GM21825 (cell line): ENCODE results near the gene LTK.
A peak's percentile ranks its signal among the peaks of the same experiment; 100 is the strongest.

Source experiments
- ATAC-seq: cut with Tn5 transposase; IDR thresholded peaks from one replicate; pipeline ENCODE4 v1.9.1; 2021; ENCODE audit warnings: mild to moderate bottlenecking, moderate library complexity; ENCODE audit not compliant: unreplicated experiment

The LTK gene

DNA sequence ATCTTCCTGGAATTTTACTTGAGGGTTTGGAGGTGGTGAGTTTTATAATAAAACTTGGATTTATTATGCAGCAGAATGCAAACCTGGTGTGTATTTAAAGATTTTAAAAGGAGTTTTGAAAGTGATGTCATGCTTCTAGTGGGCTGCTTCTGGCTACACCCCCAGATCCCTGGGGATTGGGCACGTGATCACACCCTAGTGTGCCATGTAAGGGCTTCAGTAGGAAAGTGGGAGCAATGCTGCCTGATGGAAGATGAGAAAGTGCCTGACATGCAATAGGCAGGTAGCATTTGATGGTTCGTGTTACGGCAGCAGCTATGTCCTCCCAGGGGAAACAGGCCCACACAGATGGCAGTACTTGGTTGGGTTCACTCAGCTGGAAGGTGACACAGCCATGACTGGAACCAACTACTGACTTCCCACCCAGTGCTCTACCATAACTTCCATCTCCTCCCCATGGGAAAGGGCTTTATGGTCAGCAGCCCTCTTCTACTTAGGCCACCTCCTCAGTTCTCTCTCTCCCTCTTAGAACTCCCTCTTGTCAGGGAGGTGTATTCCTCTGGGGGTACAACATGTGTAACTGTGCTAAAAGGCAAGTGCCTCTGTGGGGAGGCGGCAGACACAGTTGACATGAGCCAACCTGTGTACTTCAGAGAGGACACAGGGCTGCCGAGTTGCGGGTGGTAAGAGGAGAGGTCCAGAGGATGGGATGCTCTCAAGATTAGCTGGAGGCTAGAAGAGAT, 14.3 kb downstream of the LTK start:
- no peak for ATAC-seq

DNA sequence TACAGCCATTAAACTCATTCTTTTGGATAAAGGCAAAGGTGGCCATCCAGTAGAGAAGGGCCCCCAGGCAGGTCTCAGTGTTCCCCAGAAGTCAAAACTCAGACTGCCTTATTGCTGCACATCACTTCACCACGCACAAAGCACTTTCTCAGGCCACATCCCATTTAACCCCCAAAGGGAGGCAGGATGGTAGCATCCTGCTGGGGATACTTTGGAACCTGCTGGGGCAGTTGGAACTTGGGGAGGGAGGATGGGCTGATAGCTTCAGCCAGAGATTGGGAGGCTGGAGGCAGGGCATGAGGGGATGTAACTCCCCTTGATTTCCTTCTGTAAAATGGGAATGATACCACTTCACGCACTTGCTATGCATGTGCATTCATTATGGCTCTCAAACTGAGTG, 15.0 kb downstream of the LTK start:
- ATAC-seq: no peak

DNA sequence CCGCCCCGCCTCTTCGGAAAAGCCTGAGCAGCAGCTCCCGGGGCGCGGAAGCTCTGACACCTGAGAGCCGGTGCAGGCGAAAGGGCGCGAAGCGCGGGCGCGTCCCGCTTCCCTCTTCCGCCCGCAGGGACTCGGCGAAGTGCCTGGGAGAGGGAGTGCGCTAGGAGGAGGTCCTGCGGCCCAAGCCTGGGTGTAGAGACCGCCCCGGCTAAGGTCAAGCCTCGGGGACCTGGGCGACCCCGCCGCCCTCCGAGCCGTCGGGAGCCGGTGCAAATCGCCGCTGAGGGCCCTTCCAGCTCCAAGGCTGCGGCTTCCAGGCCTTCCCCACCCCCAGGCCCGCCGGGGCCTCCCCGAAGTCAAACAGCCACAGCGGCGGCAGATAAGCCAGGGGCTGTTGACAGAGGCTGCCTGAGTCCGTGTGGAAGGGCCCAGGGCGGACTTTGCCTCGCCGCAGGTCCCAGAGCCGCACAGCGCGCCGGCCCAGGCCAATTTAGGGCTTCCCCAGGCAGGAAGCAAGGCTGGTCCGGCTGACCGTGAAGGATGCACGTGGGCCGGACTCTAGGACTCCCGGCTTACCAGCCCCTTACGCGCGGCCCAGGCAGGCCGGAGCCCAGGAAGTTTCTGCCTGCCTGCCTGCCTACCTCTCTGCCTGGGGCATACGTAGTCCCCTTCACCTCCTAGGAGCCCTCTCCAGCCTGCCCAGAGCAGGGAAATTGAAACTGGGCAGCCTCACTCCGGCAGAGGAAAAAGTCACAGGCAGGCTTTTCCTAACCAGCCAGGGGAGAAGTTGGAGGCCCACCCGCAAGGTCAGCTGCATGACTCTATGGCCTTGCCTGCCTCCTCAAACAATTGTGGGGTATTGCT, 17.7 kb downstream of the LTK start:
- no peak for ATAC-seq

DNA sequence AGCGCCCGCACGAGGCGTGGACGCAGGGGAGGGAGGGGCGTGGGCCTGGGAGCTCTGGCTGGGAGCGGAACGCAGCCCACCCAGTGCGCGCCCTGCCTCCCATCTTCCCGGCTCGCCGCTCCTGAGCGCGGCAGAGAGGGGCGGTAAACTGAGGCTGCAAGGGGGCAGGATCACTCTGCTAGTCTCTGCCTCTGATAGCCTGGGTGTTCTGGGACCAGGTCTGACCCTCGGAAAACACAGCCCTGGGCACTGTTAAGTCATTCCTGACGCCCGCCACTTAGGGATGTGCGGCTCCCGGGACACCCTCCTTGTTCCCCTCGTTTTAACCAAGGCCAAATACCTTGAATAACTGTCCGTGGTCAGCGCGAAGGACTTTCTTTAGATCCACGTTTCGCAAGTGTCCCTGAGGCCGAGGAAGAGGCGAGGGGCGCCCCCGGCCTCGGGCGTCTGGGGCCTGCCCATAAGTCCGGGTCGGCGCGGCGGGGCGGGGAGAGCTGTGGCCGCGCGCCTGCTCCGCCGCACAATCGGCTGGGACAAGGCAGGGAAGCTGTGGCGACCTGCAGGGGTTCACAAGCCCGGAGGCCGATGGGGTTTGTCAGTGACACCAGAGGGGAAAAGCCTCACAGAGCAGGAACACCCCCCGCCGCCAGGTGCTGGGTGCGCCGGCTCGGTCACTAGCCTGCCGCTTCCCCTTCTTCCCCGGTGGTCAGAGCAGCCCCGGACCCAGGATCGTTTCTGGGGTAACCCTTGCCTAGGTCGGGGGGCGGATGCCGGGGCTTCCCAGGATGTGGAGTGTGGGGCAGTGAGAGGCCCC, 18.5 kb downstream of the LTK start:
- no peak for ATAC-seq

DNA sequence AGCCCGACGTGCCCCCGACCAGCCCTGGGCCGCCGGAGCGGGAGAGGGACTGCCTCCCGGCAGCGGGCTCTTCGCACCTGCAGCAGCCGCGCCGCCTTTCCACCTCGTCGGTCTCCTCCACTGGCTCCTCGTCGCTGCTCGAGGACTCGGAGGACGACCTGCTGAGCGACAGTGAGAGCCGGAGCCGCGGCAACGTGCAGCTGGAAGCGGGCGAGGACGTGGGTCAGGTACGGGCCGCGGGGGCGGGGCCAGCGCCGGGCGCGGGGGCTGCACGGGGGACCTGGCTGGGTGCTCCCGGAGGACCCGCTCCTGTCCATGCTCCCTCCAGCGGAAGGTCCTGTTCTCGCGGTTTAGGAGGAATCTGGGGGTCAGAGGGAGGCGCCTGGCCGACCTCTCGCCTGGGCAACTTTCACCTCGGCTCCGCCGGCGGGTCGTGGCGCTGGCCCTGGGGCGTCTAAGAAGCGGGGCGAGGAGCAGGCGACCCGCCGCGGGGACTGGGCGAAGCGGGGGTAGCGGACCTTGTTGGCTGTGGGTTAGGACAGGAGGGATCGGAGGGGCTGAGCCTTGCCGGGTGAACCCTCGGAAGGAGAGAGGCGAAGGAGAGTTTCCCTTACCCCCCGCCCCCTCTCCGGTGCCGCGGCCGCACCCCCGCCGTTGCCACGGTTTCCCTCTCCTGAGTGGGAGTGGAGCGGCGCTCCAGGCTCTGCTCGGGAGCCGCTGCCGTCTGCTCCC, 19.3 kb downstream of the LTK start:
- peak; percentile 10 for ATAC-seq

DNA sequence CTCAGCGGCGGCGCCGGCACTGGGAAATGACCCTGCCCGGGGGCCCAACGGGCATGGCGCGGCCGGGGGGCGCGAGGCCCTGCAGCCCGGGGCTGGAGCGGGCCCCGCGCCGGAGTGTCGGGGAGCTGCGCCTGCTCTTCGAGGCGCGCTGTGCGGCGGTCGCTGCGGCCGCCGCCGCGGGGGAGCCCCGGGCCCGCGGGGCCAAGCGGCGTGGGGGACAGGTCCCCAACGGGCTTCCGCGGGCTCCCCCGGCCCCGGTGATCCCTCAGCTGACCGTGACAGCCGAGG, 19.8 kb downstream of the LTK start:
- peak; percentile 22 for ATAC-seq

DNA sequence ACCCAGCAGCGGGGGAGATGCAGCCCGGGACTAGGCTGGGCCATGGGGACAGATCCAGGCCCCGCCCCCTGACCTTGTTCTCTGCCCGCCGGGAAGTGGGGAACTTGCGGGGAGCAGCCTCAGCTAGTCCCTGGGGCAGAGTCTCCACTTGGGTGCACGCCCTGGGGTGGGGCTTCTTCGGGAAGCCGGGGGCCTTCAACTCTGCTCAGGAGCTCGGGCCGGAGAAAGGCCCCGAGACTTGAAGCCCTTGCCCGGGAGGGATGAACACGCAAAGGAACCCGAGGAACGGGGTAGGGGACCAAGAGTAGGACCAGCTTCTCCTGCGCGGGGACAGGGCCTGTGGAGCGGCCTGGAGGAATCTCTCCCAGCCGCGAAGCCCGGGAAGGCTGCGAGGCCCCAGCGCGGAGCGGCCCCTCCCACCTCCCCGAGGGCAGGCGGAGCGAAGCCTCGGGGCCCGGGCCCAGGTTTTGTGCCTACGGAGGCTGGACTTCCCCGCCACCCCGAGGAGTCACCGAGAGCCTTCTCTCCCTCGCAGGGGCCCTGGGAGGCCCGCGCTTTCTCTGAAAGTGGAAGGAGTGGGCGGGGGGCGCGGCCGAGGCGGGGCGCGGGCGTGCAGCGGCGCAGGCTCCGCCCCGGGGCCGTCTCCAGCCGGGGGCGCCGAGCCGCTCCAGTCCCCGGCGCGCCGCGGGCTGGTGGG, 20.3 kb downstream of the LTK start, which contains the start of gene ITPKA:
ITPKA (plus strand) TSS at position 670 of the 697 bp plus-strand sequence. CDS start 54 bp downstream, outside the sequence.
- peak; percentile 68 for ATAC-seq

DNA sequence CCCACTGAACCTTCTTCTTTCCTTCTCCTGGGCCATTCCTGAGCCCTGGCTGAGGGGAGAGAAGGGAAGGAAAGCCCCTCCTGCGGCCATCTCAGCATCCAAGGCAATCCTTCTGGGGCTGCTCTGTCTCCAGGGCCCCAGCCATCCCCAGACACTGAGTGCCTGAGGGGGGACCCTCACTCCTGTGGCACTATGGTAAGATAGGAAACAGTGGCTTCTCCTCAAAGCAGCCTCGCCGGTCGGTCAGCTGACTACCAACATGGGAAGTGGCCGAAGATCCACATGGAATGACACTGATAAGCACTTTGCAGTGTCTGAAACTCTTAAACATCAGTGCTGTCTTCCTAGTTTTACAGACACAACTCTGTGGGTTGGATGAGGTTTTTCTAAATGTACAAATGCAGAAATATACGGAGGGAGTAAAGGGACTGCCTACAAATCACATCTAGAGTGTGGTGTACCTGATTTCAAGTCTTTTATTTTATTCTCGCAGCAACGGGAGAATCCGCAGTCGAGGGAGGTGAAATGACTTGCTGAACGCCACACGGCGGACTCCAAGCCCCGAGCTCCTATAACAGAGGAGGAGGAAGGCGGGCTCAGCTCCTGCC, 20.9 kb downstream of the LTK start:
- no peak for ATAC-seq

DNA sequence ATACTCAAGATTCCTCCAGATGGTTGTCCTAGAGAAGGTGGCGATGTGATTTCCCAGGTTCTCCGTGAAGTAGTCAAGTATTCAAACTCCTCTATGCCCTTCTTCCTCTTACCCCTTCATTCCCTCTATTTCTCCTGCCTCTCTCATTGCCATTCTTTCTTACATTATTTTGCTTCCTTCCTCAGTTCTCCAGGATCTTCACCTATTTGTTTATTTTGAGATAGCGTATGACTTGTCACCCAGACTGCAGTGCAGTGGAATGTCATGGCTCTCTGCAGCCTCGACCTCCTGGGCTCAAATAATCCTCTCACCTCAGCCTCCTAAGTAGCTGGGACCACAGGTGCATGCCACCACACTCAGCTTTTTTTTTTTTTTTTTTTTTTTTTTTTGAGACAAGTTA, 21.7 kb downstream of the LTK start:
- ATAC-seq: no peak

DNA sequence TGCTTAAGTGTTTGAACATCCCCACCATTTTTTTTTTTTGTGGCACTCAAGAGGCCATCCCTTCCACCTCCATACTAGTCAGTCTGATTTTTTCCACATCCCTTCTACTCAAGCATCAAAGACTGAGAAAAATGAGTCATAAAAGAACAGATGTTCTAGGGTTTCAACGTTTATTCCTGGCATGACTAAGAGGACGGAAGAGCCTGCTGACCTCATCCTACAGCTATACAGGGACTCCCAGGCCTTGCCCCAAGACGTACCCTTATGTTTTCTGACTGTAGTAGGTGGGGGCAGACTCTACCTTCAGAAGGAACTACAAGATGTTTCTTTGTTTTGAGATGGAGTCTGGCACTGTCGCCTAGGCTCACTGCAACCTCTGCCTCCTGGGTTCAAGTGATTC, 23.3 kb downstream of the LTK start:
- no peak for ATAC-seq

DNA sequence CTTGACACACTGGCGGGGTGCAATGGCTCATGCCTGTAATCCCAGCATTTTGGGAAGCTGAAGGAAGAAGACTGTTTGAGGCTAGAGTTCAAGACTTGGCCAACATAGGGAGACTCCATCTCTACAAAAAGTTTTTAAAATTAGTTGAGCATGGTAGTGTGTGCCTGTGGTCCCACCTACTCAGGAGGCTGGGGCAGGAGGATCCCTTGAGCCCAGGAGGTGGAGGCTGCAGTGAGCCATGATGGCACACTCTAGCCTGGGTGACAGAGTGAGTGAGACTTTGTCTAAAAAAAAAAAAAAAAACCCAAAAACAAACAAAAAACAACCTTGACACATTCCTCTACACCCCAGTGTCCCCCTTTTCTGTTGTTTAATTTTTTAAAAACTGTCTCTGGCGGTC, 24.0 kb downstream of the LTK start:
- ATAC-seq: no peak

DNA sequence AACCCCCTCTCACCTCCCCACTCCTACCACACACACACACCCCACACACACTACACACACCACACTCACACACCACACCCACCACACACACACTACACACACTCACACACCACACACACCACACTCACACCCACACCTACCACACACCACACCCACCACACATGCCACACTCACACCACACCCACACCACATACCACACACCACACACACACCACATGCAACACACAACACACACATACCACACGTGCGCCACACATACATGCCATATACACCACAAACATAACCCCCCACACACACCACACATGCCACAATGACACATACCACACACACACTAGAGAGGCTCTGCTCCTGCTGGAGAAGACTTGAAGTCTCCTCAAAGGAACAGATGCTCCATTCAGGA, 25.8 kb downstream of the LTK start:
- no peak for ATAC-seq

DNA sequence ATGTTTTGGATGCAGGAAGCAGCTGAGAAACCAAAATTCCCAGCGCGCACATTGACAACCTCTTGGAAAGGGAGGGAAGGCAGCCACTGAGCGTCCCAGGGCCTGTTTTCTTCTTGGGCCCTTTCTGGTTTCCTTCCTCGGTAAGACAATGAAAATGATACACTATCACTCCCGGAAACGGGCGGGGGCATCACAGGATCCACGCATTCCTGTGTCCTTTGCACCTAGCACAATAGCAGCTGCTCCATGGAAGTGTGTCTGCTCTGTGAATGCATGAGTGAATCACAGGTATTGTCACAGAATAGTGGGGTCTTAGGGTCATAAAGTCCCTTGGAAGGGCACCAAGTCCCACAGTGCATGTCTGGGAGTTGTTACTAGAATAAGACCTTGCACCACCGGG, 26.2 kb downstream of the LTK start:
- ATAC-seq: no peak

DNA sequence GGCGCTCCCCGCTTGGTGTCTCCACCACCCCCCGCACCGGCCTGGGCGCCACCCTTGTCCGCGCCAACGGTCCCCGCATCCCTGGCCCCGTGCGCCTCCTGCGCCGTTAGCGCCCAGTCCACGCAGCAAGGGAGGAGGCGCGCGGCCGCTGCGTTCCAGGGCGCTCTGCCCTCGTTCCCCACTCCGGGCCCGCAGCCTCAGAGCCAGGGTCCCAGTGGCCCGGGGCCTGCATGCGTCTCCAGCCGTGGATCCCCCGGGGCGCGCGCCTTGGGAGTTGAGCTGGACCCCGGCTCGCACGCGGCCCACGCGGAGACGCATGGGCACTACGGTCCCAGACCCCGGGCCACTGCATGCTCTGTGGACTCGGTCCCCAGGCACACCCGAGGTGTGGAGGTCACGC, 27.3 kb downstream of the LTK start:
- ATAC-seq: no peak

DNA sequence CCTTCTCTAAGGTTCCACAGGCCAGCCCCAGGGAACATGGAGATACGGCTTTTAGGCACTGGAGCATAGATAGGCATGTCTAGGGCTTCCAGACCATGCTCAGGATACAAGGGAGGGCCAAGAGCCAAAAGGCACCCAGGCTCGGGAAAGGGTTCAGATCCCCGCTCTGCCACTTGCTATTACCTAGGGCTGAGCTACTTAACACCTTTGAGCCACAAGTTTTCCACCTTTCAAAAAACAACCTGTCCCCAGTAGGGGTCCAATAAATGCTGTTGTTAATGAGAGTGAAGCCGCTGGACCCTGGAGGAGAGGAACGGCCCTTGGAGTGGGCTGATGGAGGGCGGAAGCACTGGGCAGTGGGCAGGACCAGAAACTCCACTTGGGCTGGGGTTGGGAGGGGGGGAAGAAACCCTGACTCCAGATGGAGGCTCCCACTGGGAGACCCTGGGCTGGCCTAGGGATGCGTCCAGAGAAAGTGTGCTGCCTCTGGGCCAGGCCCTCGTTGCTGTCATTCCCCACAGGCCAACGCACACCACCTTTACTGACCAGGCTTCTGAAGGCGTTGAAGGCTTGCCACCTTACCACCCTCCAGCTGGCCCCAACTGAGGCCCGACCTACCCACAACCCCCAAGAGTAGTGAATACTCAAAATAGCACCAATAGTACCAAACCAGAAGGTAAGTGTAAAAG, 28.5 kb downstream of the LTK start:
- no peak for ATAC-seq

DNA sequence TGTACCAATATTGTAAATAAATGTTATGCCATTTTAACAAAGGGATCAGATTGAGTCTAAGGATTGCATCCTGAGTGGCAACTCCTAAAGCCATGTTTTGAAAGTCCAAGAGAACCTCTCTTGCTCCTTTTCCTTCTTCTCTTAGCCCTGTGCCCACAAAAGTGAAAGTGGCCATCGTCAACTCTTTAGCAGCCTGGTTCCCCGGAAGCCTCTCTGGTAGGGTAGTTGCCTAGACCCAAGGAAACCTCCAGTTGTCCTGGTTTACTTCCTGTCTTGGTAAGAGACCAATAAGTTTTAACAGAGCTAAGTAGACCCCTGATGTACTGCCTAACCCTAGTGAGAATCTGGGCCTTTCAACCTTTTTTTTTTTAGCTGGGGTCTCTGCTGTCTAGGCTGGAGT, 30.1 kb downstream of the LTK start:
- no peak for ATAC-seq

DNA sequence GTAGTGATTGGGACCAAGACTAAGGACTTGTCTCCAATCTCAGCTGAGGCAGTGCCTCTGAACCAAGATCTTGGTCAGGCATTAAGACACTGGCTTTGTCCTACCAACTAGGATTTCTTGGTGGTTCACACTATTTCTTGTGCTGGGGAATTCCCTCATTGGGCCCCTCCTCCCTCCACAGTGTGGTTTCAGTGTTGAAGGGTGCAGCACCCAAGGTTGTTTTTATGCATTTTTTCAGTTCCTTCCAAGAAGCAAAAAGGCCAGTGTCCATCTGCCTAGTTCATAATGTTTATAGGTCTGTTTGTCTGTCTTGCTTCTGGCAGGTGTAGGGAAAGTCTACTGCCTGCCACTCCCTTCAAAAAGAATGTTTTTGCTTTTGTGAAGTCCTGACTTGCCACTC, 30.5 kb downstream of the LTK start:
- ATAC-seq: peak; percentile 68

DNA sequence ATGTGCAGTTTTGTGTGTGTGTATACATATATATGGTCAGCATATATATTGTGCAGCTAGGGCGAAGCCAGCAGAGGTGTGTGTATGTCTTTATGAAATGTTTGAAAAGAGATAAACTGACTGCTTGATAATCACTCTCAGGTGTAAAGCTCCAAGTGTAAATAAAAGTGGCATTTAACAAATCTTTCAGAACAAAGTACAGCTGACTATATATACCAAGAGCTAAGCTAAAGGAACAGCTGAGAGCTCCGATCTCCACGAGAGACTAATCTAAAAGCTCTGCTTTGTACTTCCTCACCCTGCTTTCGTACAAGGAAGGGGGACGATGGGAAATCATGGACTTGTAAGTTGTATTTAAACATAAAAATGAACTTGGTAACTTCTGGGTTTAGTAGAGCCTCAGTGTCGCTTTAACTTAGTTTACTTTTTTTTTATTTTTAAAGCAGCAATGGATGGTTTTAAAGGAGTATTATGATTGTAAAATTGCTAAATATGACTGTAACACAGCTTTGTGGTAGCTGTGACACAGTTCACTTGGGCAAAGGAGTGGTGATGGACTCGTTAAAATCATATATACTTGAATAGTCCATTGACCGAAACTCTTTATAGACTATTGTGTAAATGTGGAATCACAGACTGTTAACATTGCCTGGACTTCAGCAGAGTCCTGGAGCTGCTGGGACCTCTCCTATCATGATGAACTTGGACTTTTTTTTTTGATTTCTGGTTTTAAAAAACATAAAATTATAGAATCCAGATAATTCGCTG, 31.3 kb downstream of the LTK start:
- ATAC-seq: no peak
